OCI-LY7 (cell line): Measurements from ENCODE around the gene POGLUT3.

Experiments
- CTCF ChIP-seq: fragments of 200-600 bp; sonication (generic); conservative IDR thresholded peaks from 2 replicates; pipeline ENCODE4 v1.5.1; 2014; ENCODE audit warnings: mild to moderate bottlenecking, antibody characterized with exemption, low read length, moderate library complexity, mixed read lengths
- EZH2phosphoT487 ChIP-seq: fragments of 200-600 bp; sonication (generic); IDR thresholded peaks from 2 replicates; pipeline ENCODE4 v1.6.1; 2018; ENCODE audit warnings: low read depth, borderline replicate concordance, mild to moderate bottlenecking, mixed run types, antibody characterized with exemption, low read length, moderate library complexity, mixed read lengths

GRCh38 chr11:108500721-108501120, 2.5 kb upstream of the POGLUT3 start:
- no peak for TF ChIP-seq CTCF
- no peak for TF ChIP-seq EZH2phosphoT487
